ENCODE results near the gene SEC16B.
A peak's percentile ranks its signal among the peaks of the same experiment; 100 is the strongest.

SEC16B gene

GRCh38 chr1:177948336-177948972 is 21.4 kb downstream of the SEC16B start:
- ChIA-PET POLR2A (ENCODE audit: low non-redundant PET) (no interaction called here), CTCF (interaction anchor here (0.6 to 1.4 kb wide), 8 partner anchors 10 to 1050 kb away, joined by 3 to 11 read pairs (median 4); no protein-coding TSS in a partner anchor)
- TF ChIP-seq CTCF (conservative IDR thresholded peaks at IDR 0.05; ENCODE audit: low read depth), result peak; percentile 94
- peak; percentile 69 for DNase-seq (ENCODE audit: low spot score)
- no peak overlapping the region for H3K27ac ChIP-seq

DNA sequence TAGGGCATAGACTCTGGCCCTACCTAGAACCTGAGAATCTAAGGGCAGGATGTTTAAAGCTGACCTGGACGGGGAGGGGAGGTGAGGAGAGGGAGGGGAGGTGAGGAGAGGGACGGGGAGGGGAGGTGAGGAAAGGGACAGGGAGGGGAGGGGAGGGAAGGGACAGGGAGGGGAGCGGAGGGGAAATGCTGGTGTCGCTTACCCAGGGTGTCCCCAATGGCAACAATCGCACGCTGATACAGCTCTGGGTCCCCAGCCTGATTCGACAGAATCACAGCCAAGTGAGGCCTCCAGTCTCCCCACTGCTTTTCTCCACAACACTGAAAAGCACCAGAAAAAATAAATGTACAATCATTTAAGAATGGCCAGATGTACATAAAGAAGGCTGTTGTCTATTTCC is 22.2 kb downstream of the SEC16B start:
- no peak for TF ChIP-seq CTCF (conservative IDR thresholded peaks at IDR 0.05; ENCODE audit: low read depth)
- no peak overlapping the region for H3K27ac ChIP-seq
- DNase-seq (ENCODE audit: low spot score), result no peak
- CTCF ChIA-PET, result interaction anchor here (0.6 to 1.4 kb wide), 8 partner anchors 10 to 1008 kb away, joined by 3 to 11 read pairs (median 4); no protein-coding TSS in a partner anchor
- POLR2A ChIA-PET (ENCODE audit: low non-redundant PET), result no interaction called here

DNA sequence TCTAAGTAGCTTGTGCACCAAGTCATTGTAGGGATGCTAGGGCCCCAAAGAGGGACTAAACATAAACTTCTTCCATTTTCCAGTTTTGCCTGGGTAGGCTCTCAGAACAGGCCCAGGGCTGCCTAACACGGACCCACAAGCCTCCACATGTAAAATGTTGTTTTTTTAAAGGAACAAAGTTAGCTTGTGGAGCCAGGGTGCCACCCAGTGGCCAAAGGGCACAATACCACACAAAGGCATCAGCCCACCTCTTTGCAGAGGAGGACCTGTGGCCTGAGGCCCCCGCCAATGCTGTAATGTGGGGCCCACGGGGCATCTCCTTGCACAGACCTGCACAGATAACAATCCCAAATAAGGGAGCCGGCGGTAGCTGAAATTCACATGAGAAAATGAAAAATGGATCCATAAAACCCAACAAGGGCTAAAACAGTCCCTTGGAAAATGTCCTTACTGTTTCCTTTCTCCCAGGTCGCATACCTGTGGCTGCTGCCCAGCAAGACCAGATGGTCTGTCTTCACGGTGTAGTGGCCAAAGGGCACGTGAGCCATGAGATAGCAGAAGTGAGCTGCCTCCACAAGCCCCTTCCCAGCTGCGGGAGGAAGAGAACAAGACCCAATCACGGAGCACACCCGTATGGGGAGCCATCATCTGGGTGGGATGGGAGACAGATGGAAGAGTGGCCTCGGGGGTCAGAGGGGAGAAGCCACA is 23.8 kb downstream of the SEC16B start:
- ChIA-PET CTCF (interaction anchor here (0.5 to 1.4 kb wide), 14 partner anchors 16 to 1484 kb away, joined by 3 to 8 read pairs (median 4); no protein-coding TSS in a partner anchor), POLR2A (ENCODE audit: low non-redundant PET) (no interaction called here)
- TF ChIP-seq CTCF (conservative IDR thresholded peaks at IDR 0.05; ENCODE audit: low read depth), result peak; percentile 90
- DNase-seq (ENCODE audit: low spot score), result peak; percentile 66
- H3K27ac ChIP-seq, result no peak overlapping the region

- CTCF ChIA-PET, result interaction anchor here (0.6 kb wide), 3 partner anchors 14 to 1064 kb away, joined by 3 read pairs; no protein-coding TSS in a partner anchor
- H3K27ac ChIP-seq, result no peak overlapping the region
Observed at GRCh38 chr1:177944016-177944949, 25.6 kb downstream of the SEC16B start.

GRCh38 chr1:177941976-177942375 is 27.9 kb downstream of the SEC16B start:
- no peak for TF ChIP-seq CTCF (conservative IDR thresholded peaks at IDR 0.05; ENCODE audit: low read depth)
- no peak overlapping the region for H3K27ac ChIP-seq
- CTCF ChIA-PET, result interaction anchor here (0.6 kb wide), 3 partner anchors 24 to 1569 kb away, joined by 3 to 4 read pairs (median 3); no protein-coding TSS in a partner anchor
- no peak for DNase-seq (ENCODE audit: low spot score)
- POLR2A ChIA-PET (ENCODE audit: low non-redundant PET), result no interaction called here

More at GRCh38 chr1:177944016-177944949, 25.6 kb downstream of the SEC16B start:
- DNase-seq (ENCODE audit: low spot score), result no peak
- TF ChIP-seq CTCF (conservative IDR thresholded peaks at IDR 0.05; ENCODE audit: low read depth), result no peak
- POLR2A ChIA-PET (ENCODE audit: low non-redundant PET), result no interaction called here

GRCh38 chr1:177940682-177941081 is 29.2 kb downstream of the SEC16B start:
- no peak for TF ChIP-seq CTCF (conservative IDR thresholded peaks at IDR 0.05; ENCODE audit: low read depth)
- POLR2A ChIA-PET (ENCODE audit: low non-redundant PET), result no interaction called here

More at GRCh38 chr1:177940682-177941081, 29.2 kb downstream of the SEC16B start:
- H3K27ac ChIP-seq, result no peak overlapping the region
- DNase-seq (ENCODE audit: low spot score), result no peak
- CTCF ChIA-PET, result no interaction called here

Data from RWPE1 (cell line).